SK-N-SH (cell line): ENCODE data around the gene THSD7A. TPM values are rescaled to one million over a fixed set of nuclear protein-coding genes. Genes with fewer than 3 reads are reported as not detected.
A peak's percentile ranks its signal among the peaks of the same experiment; 100 is the strongest.

Experiments
- CTCF ChIA-PET: fragments of 300-600, 350-600 bp; formaldehyde crosslinking; extraction: SDS; loops from one replicate; lab custom pipeline; 2021; lab: Yijun Ruan, JAX
- POLR2A ChIA-PET: fragments of 350-600 bp; sonication (Branson Sonifier 250); formaldehyde crosslinking; extraction: SDS; loops from one replicate; lab custom pipeline; 2020; ENCODE audit warnings: antibody characterized with exemption, inconsistent platforms; lab: Yijun Ruan, JAX
- DNase-seq: peaks from one replicate; pipeline ENCODE4 v3.0.0; 2012
- H2AFZ ChIP-seq: fragments of 200-600 bp; sonication (generic); 2 replicates; pipeline ENCODE4 v1.8.1; 2016; ENCODE audit warnings: antibody characterized with exemption, mild to moderate bottlenecking, low read depth
- H3F3A ChIP-seq: fragments of 200-600 bp; sonication (generic); replicated peaks from 2 replicates; pipeline ENCODE3; 2016; ENCODE audit warnings: antibody characterized with exemption, mild to moderate bottlenecking; ENCODE audit not compliant: insufficient read depth
- H3K27ac ChIP-seq, 2 experiments: fragments of 200-500 bp in 1 of 2; fragments of 200-600 bp in 1 of 2; sonication (Bioruptor generic) in 1 of 2; sonication (generic), shearing (Covaris generic) in 1 of 2; 2 replicates each; pipeline versions ENCODE4 v1.5.1 to v1.6.1; 2014 to 2016; ENCODE audit warnings: low read depth in 2 of 2, inconsistent platforms in 1 of 2, low read length in 1 of 2, mild to moderate bottlenecking in 1 of 2, mixed read lengths in 1 of 2
- H3K27me3 ChIP-seq: fragments of 200-600 bp; sonication (generic), shearing (Covaris generic); 2 replicates; pipeline ENCODE4 v1.6.1; 2016; ENCODE audit warnings: mixed run types; ENCODE audit not compliant: insufficient read depth
- H3K36me3 ChIP-seq, 2 experiments: fragments of 200-500 bp in 1 of 2; fragments of 200-600 bp in 1 of 2; sonication (Bioruptor generic) in 1 of 2; sonication (generic) in 1 of 2; replicated peaks in 1 of 2; 2 replicates each; pipeline versions ENCODE3 to v1.5.1; 2014 to 2016; ENCODE audit warnings: low read length in 1 of 2, mild to moderate bottlenecking in 1 of 2; ENCODE audit not compliant: insufficient read depth in 2 of 2, control insufficient read depth in 1 of 2
- H3K4me1 ChIP-seq, 2 experiments: fragments of 200-500 bp in 1 of 2; fragments of 200-600 bp in 1 of 2; sonication (Bioruptor generic) in 1 of 2; sonication (generic), shearing (Covaris generic) in 1 of 2; 2 replicates each; pipeline versions ENCODE4 v1.5.1 to v1.6.1; 2014 to 2016; ENCODE audit warnings: low read depth in 1 of 2, low read length in 1 of 2, mixed run types in 1 of 2; ENCODE audit not compliant: insufficient read depth in 2 of 2, control insufficient read depth in 1 of 2
- H3K4me2 ChIP-seq: fragments of 200-600 bp; sonication (generic), shearing (Covaris generic); 2 replicates; pipeline ENCODE4 v1.6.1; 2017; ENCODE audit warnings: mixed run types
- H3K4me3 ChIP-seq, 2 experiments: fragments of 200-500 bp in 1 of 2; fragments of 200-600 bp in 1 of 2; sonication (Bioruptor generic) in 1 of 2; sonication (generic), shearing (Covaris generic) in 1 of 2; 2 replicates each; pipeline versions ENCODE4 v1.5.1 to v1.8.1; 2014 to 2016; ENCODE audit warnings: low read depth in 2 of 2, inconsistent platforms in 1 of 2, low read length in 1 of 2, mild to moderate bottlenecking in 1 of 2, mixed read lengths in 1 of 2, moderate library complexity in 1 of 2
- H3K79me2 ChIP-seq: fragments of 200-600 bp; sonication (generic); 2 replicates; pipeline ENCODE4 v1.8.1; 2017; ENCODE audit warnings: mild to moderate bottlenecking; ENCODE audit not compliant: insufficient read depth
- H3K9ac ChIP-seq: fragments of 200-600 bp; sonication (generic); 2 replicates; pipeline ENCODE4 v1.6.1; 2017; ENCODE audit warnings: mixed run types
- H3K9me2 ChIP-seq: fragments of 200-600 bp; sonication (generic); 2 replicates; pipeline ENCODE4 v1.6.1; 2017; ENCODE audit warnings: mixed run types
- H3K9me3 ChIP-seq: fragments of 200-600 bp; sonication (generic); 2 replicates; pipeline ENCODE4 v1.6.1; 2017; ENCODE audit warnings: mixed run types, mild to moderate bottlenecking, moderate library complexity
- H4K20me1 ChIP-seq: fragments of 200-600 bp; sonication (generic); 2 replicates; pipeline ENCODE4 v1.6.1; 2017; ENCODE audit warnings: mild to moderate bottlenecking, mixed run types; ENCODE audit not compliant: insufficient read depth
- CTCF ChIP-seq: fragments of 200-600 bp; sonication (generic); IDR thresholded peaks from 2 replicates; pipeline ENCODE4 v1.6.1; 2017; ENCODE audit warnings: antibody characterized with exemption, mild to moderate bottlenecking, moderate library complexity
- ELF1 ChIP-seq: IDR thresholded peaks from 2 replicates; pipeline ENCODE4 v1.4.0; 2012
- FOSL2 ChIP-seq: IDR thresholded peaks from 2 replicates; pipeline ENCODE4 v1.4.0; 2012; ENCODE audit warnings: low read depth, mild to moderate bottlenecking, moderate library complexity, borderline replicate concordance
- FOXJ3 ChIP-seq: sonication (generic); formaldehyde crosslinking; IDR thresholded peaks from 2 replicates; pipeline ENCODE4 v1.5.1; 2020; ENCODE audit warnings: mild to moderate bottlenecking, missing genetic modification reagents
- GABPA ChIP-seq: IDR thresholded peaks from 2 replicates; pipeline ENCODE4 v1.4.0; 2012; ENCODE audit warnings: low read depth, mild to moderate bottlenecking
- JUND ChIP-seq: IDR thresholded peaks from 2 replicates; pipeline ENCODE4 v1.4.0; 2012
- MXI1 ChIP-seq: IDR thresholded peaks from 2 replicates; pipeline ENCODE4 v1.6.1; 2012; ENCODE audit warnings: mild to moderate bottlenecking, low read depth, low read length, improper control_type of control experiment
- NFIC ChIP-seq: IDR thresholded peaks from 2 replicates; pipeline ENCODE4 v1.4.0; 2012; ENCODE audit warnings: borderline replicate concordance
- PBX3 ChIP-seq: IDR thresholded peaks from 2 replicates; pipeline ENCODE4; 2012
- POLR2AphosphoS5 ChIP-seq: IDR thresholded peaks from 2 replicates; pipeline ENCODE4 v1.6.1; 2012; ENCODE audit warnings: low read depth, low read length
- RAD21 ChIP-seq: IDR thresholded peaks from 2 replicates; pipeline ENCODE4 v1.6.1; 2012; ENCODE audit warnings: mild to moderate bottlenecking, low read length
- RCOR1 ChIP-seq: fragments of 150-350 bp; IDR thresholded peaks from 2 replicates; pipeline ENCODE4 v1.6.1; 2017; ENCODE audit warnings: antibody characterized with exemption, low read length
- RXRA ChIP-seq: IDR thresholded peaks from 2 replicates; pipeline ENCODE4 v1.4.0; 2012; ENCODE audit warnings: low read depth, mild to moderate bottlenecking, borderline replicate concordance
- SIN3A ChIP-seq: IDR thresholded peaks from 2 replicates; pipeline ENCODE4 v1.6.1; 2012; ENCODE audit warnings: low read depth, mild to moderate bottlenecking, low read length, moderate library complexity, borderline replicate concordance
- TAF1 ChIP-seq: IDR thresholded peaks from 2 replicates; pipeline ENCODE4 v1.6.1; 2012; ENCODE audit warnings: low read depth, mild to moderate bottlenecking, low read length, moderate library complexity, borderline replicate concordance
- USF1 ChIP-seq: IDR thresholded peaks from 2 replicates; pipeline ENCODE4 v1.4.0; 2012; ENCODE audit warnings: low read depth, borderline replicate concordance
- WGBS: methylation state at CpG from one replicate; pipeline ENCODE4 v1.1.6; 2017; ENCODE audit warnings: low lambda C conversion rate; 5-methylcytosine and 5-hydroxymethylcytosine counted together
- polyA plus RNA-seq, 3 experiments: library from polyadenylated mRNA; depleted of rRNA; stranded (reverse); fragments of >200 nt; gene quantifications; 2 replicates each; pipeline ENCODE4 v1.2.3, GENCODE V29; 2012
- TF ChIP-seq, protein P1 (sequence below): IDR thresholded peaks from 2 replicates; pipeline ENCODE4 v1.4.0; 2012; ENCODE audit warnings: low read depth

Gene THSD7A
- polyA plus RNA-seq, 1 of the 3 experiments (the other 2 are of a cell fraction) = 0.16 TPM

GRCh38 chr7:11557627-11558026, 274.4 kb downstream of the THSD7A start:
- H3K9me3 ChIP-seq = no peaks in the 10 kb centered on the region
- no peak overlapping the region; a peak in 1 of 4 replicates for H3K27ac ChIP-seq
- 63% methylated on average over 2 of the region's 2 CpGs for WGBS
- H3K79me2 ChIP-seq = no peaks in the 10 kb centered on the region
- no peak overlapping the region for H2AFZ ChIP-seq
- DNase-seq = no peak
- no peak overlapping the region for H3K9ac ChIP-seq
- no peaks in the 10 kb centered on the region for H4K20me1 ChIP-seq
- CTCF ChIA-PET = no interaction called here
- no peak overlapping the region for H3K4me3 ChIP-seq
- no peaks in the 10 kb centered on the region for H3K27me3 ChIP-seq
- no peaks in the 10 kb centered on the region for H3F3A ChIP-seq
- POLR2A ChIA-PET = no interaction called here
- no peak overlapping the region for H3K4me2 ChIP-seq
- H3K36me3 ChIP-seq = peaks cover 0 to 25% of the 10 kb centered on the region in 2 experiments
- H3K9me2 ChIP-seq = no peaks in the 10 kb centered on the region
- H3K4me1 ChIP-seq = no peaks in the 10 kb centered on the region
- TF ChIP-seq FOXJ3 (CRISPR knock-in tag) = no peak
- TF ChIP-seq POLR2AphosphoS5 = no peak
- no peak for TF ChIP-seq ELF1
- no peak for TF ChIP-seq TAF1
- no peak for TF ChIP-seq NFIC
- no peak for TF ChIP-seq PBX3
- no peak for TF ChIP-seq RAD21
- TF ChIP-seq RXRA = no peak
- TF ChIP-seq CTCF = peak; percentile 24; the same call in 1 of the 2 replicates

DNA sequence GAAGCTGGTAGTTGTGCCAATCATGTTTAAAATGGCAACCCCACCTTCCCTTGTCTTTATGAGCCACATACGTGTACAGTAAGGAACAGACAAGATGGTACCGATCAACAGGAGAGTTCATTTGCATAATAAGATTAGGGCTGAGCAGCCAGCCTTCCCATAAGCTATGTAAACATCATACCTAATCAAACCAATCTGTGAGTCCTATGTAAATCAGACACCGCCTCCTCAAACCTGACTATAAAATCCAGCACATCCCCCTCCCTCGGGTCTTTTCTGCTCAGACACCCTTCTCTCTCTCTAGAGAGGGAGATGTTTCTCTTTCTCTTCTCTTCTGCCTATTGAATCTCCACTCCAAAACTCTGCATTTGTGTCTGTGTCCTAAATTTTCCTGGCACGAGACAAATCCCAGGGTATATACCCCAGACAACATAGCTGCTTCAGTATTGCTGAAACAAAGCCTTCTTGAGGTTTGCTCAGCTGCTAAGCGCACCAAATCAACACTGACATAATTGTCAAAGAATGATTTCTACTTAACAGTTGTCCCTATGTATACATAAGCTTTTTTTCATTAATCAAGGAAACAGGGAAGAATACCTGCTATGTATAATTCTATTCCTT, 279.2 kb downstream of the THSD7A start:
- CTCF ChIA-PET = interaction anchor here (0.5 to 1.0 kb wide), 2 partner anchors 10 to 278 kb away, joined by 3 read pairs; no protein-coding TSS in a partner anchor
- no peak for DNase-seq
- Histone ChIP-seq H4K20me1 (no peaks in the 10 kb centered on the region), H3K27me3 (no peaks in the 10 kb centered on the region), H3K36me3 (peaks cover 0 to 10% of the 10 kb centered on the region in 2 experiments), H3K9me3 (no peaks in the 10 kb centered on the region), H3K4me3 (no peak overlapping the region), H3K27ac (peak overlapping the region in 1 of 2 experiments; percentile 8; a peak in 1 of 4 replicates), H3K79me2 (no peaks in the 10 kb centered on the region), H3F3A (no peaks in the 10 kb centered on the region), H2AFZ (no peak overlapping the region), H3K9me2 (no peaks in the 10 kb centered on the region), H3K4me2 (no peak overlapping the region), H3K9ac (no peak overlapping the region), H3K4me1 (no peaks in the 10 kb centered on the region)
- POLR2A ChIA-PET = no interaction called here
- WGBS = 54% methylated on average over 6 of the region's 6 CpGs
- TF ChIP-seq RAD21 (no peak), GABPA (no peak), JUND (no peak), RXRA (no peak), SIN3A (no peak), FOXJ3 (CRISPR knock-in tag) (no peak), USF1 (no peak), FOSL2 (no peak), MXI1 (no peak), RCOR1 (no peak), TAF1 (no peak), PBX3 (no peak)
- TF ChIP-seq, protein P1, sequence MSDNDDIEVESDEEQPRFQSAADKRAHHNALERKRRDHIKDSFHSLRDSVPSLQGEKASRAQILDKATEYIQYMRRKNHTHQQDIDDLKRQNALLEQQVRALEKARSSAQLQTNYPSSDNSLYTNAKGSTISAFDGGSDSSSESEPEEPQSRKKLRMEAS = no peak
